ENCODE measurements around the gene XYLT2. TPM values are rescaled to one million over a fixed set of nuclear protein-coding genes. Genes with fewer than 3 reads are reported as not detected.

The XYLT2 gene
- total and polyA plus RNA-seq, 2 donors (not counting 3 experiments of a cell fraction or from before 2014, with no cell fraction given): 19.1 to 26.6 TPM

- POLR2A ChIA-PET: interaction anchor here (0.5 to 1.7 kb wide), 5 partner anchors 13 to 82 kb away, joined by 3 to 8 read pairs (median 4); partner anchors contain the start of genes ACSF2 and RSAD1
- Histone ChIP-seq H3K36me3 (ENCODE audit: control insufficient read depth in 2 of 2, extremely low read depth in 1 of 2, insufficient read depth in 2 of 2, low read length in 2 of 2) (peaks cover 21 to 26% of the 10 kb centered on the region in 2 experiments), H3K9me3 (replicated peaks; ENCODE audit: control insufficient read depth, insufficient read depth, low read length) (no peaks in the 10 kb centered on the region), H3K9ac (replicated peaks; ENCODE audit: extremely low read depth, insufficient read depth, low read length) (peak within 1 kb of the TSS; percentile 90), H3K27ac (ENCODE audit: insufficient read depth, low read depth, low read length) (peak within 1 kb of the TSS; percentile 63), H3K9me1 (replicated peaks; ENCODE audit: control insufficient read depth, extremely low read depth, insufficient read depth, low read length) (no peaks in the 10 kb centered on the region), H3K27me3 (ENCODE audit: control insufficient read depth in 2 of 2, insufficient read depth in 2 of 2, low read length in 2 of 2) (no peaks in the 10 kb centered on the region), H3K4me1 (ENCODE audit: control insufficient read depth, extremely low read depth, insufficient read depth, low read length) (peaks cover 21% of the 10 kb centered on the region), H3K4me3 (replicated peaks in 1 of 3; ENCODE audit: insufficient read depth in 1 of 3, low read depth in 1 of 3, low read length in 3 of 3) (peak within 1 kb of the TSS; percentile 39 to 89 (median 67)), H3K79me2 (ENCODE audit: control insufficient read depth, insufficient read depth, low read length) (peaks cover 44% of the 10 kb centered on the region), H2AFZ (ENCODE audit: low read depth, low read length) (peak within 1 kb of the TSS; percentile 66), H3K4me2 (ENCODE audit: insufficient read depth, low read length) (peak within 1 kb of the TSS; percentile 96), H4K20me1 (replicated peaks; ENCODE audit: control insufficient read depth, extremely low read depth, insufficient read depth, low read length) (peaks cover 3% of the 10 kb centered on the region)
- no peak for TF ChIP-seq GATA2 (IDR thresholded peaks at IDR 0.05; ENCODE audit: insufficient read depth, insufficient read length, low read depth, low read length)
- TF ChIP-seq, protein P1, sequence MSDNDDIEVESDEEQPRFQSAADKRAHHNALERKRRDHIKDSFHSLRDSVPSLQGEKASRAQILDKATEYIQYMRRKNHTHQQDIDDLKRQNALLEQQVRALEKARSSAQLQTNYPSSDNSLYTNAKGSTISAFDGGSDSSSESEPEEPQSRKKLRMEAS (IDR thresholded peaks at IDR 0.05; ENCODE audit: insufficient read depth, insufficient read length): peak; percentile 46
- TF ChIP-seq POLR2A (IDR thresholded peaks at IDR 0.05; ENCODE audit: low read depth, low read length): peak; percentile 81
- TF ChIP-seq, protein P2, sequence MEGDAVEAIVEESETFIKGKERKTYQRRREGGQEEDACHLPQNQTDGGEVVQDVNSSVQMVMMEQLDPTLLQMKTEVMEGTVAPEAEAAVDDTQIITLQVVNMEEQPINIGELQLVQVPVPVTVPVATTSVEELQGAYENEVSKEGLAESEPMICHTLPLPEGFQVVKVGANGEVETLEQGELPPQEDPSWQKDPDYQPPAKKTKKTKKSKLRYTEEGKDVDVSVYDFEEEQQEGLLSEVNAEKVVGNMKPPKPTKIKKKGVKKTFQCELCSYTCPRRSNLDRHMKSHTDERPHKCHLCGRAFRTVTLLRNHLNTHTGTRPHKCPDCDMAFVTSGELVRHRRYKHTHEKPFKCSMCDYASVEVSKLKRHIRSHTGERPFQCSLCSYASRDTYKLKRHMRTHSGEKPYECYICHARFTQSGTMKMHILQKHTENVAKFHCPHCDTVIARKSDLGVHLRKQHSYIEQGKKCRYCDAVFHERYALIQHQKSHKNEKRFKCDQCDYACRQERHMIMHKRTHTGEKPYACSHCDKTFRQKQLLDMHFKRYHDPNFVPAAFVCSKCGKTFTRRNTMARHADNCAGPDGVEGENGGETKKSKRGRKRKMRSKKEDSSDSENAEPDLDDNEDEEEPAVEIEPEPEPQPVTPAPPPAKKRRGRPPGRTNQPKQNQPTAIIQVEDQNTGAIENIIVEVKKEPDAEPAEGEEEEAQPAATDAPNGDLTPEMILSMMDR (IDR thresholded peaks at IDR 0.05; ENCODE audit: extremely low read depth in 1 of 2, insufficient read depth in 1 of 2, low read depth in 1 of 2, low read length in 2 of 2): peak; percentile 99 to 100
- peak; percentile 92 for TF ChIP-seq MYC (IDR thresholded peaks at IDR 0.05; ENCODE audit: low read depth, low read length)
- peak; percentile 95 for TF ChIP-seq POLR2AphosphoS5 (IDR thresholded peaks at IDR 0.05; ENCODE audit: insufficient read depth, low read depth, low read length)
- no peak for TF ChIP-seq FOS (IDR thresholded peaks at IDR 0.05; ENCODE audit: borderline replicate concordance, insufficient read depth, low read length)
- CTCF ChIA-PET: interaction anchor here (0.6 to 4.6 kb wide), 34 partner anchors 9 to 242 kb away, joined by 3 to 44 read pairs (median 5); partner anchors contain the start of genes ACSF2 and RSAD1
- FAIRE-seq (peak; percentile 94), DNase-seq (ENCODE audit: low read depth, low spot score) (peak; percentile 88)
- intact Hi-C loops (cut with micrococcal nuclease): loop anchor here (1.0 to 2.0 kb wide), 2 partner anchors 29 to 82 kb away; partner anchors contain the start of gene ACSF2
- dilution Hi-C loops (cut with MboI; ENCODE audit: extremely low pct_ligation_motif_present, low sequenced_read_pairs): no loop called here
- BruUV-seq (replicated peaks): TSS peak; percentile 35
Measured at GRCh38 chr17:50397111-50397918, 51.4 kb downstream of the XYLT2 start, which contains the start of gene LRRC59. LRRC59 (minus strand) TSS chr17:50397523; CDS start chr17:50397317, 206 bp downstream.
